Endothelial cell of umbilical vein (primary cell): ENCODE measurements around the gene MACROD2. TPM values are rescaled to one million over a fixed set of nuclear protein-coding genes. Genes with fewer than 3 reads are reported as not detected.

Experiments used
- BruUV-seq: library from RNA; stranded (reverse); fragments of 400-500 nt; replicated peaks from 2 replicates; lab custom pipeline; 2021; lab: Mats Ljungman, UMichigan
- CTCF ChIA-PET: fragments of 300-600, 350-600 bp; sonication (Branson Sonifier 250); formaldehyde crosslinking; loops from one replicate; lab custom pipeline; 2021; ENCODE audit warnings: antibody characterized with exemption, inconsistent platforms; lab: Charles Lee
- POLR2A ChIA-PET: fragments of 300-600, 350-600 bp; sonication (Branson Sonifier 250); formaldehyde crosslinking; loops from one replicate; lab custom pipeline; 2021; ENCODE audit warnings: antibody characterized with exemption, inconsistent platforms; lab: Charles Lee
- DNase-seq: peaks from one replicate; pipeline ENCODE4 v3.0.0-alpha.2; 2011; ENCODE audit warnings: low read depth, low spot score
- FAIRE-seq: peaks from 2 replicates; lab custom pipeline; 2011; peaks lifted over from hg19 to GRCh38; lab: Jason Lieb, UNC
- H2AFZ ChIP-seq: 2 replicates; pipeline ENCODE4 v1.6.0; 2012; ENCODE audit warnings: low read depth, low read length, control low read depth, inconsistent platforms
- H3K27ac ChIP-seq: 2 replicates; pipeline ENCODE4 v1.5.1; 2011; ENCODE audit warnings: low read depth, mild to moderate bottlenecking, control low read depth, low read length, moderate library complexity; ENCODE audit not compliant: insufficient read depth
- H3K27me3 ChIP-seq, 2 experiments: 2 replicates each; pipeline versions ENCODE4 v1.6.0 to v1.6.1; 2011; ENCODE audit warnings: low read length in 2 of 2, mixed read lengths in 1 of 2; ENCODE audit not compliant: control insufficient read depth in 2 of 2, insufficient read depth in 2 of 2
- H3K36me3 ChIP-seq, 2 experiments: 2 replicates in 1 of 2; 3 replicates in 1 of 2; pipeline ENCODE4 v1.5.1; 2011; ENCODE audit warnings: low read length in 2 of 2, mild to moderate bottlenecking in 1 of 2, moderate library complexity in 1 of 2; ENCODE audit not compliant: control insufficient read depth in 2 of 2, insufficient read depth in 2 of 2; ENCODE audit errors: extremely low read depth in 1 of 2
- H3K4me1 ChIP-seq: 3 replicates; pipeline ENCODE4 v1.5.1; 2011; ENCODE audit warnings: mild to moderate bottlenecking, low read length; ENCODE audit not compliant: control insufficient read depth, insufficient read depth; ENCODE audit errors: extremely low read depth
- H3K4me2 ChIP-seq: 2 replicates; pipeline ENCODE4 v1.6.1; 2011; ENCODE audit warnings: low read length, control low read depth, mixed read lengths; ENCODE audit not compliant: insufficient read depth
- H3K4me3 ChIP-seq, 3 experiments: fragments of 200-600 bp in 1 of 3; sonication (generic), shearing (Covaris generic) in 1 of 3; replicated peaks in 1 of 3; 2 replicates each; pipeline ENCODE4 v1.5.1; 2011 to 2016; ENCODE audit warnings: control low read depth in 3 of 3, low read length in 3 of 3, mild to moderate bottlenecking in 2 of 3, inconsistent platforms in 1 of 3, low read depth in 1 of 3, moderate library complexity in 1 of 3; ENCODE audit not compliant: insufficient read depth in 1 of 3
- H3K79me2 ChIP-seq: 2 replicates; pipeline ENCODE4 v1.6.0; 2012; ENCODE audit warnings: low read length, inconsistent platforms; ENCODE audit not compliant: control insufficient read depth, insufficient read depth
- H3K9ac ChIP-seq: replicated peaks from 2 replicates; pipeline ENCODE3; 2011; ENCODE audit warnings: low read length, control low read depth; ENCODE audit not compliant: insufficient read depth; ENCODE audit errors: extremely low read depth
- H3K9me1 ChIP-seq: replicated peaks from 3 replicates; pipeline ENCODE4 v1.6.0; 2011; ENCODE audit warnings: mild to moderate bottlenecking, low read length; ENCODE audit not compliant: control insufficient read depth, insufficient read depth; ENCODE audit errors: extremely low read depth
- H3K9me3 ChIP-seq: replicated peaks from 2 replicates; pipeline ENCODE4 v1.5.1; 2012; ENCODE audit warnings: low read length, inconsistent platforms; ENCODE audit not compliant: control insufficient read depth, insufficient read depth
- H4K20me1 ChIP-seq: replicated peaks from 2 replicates; pipeline ENCODE3; 2011; ENCODE audit warnings: mild to moderate bottlenecking, low read length; ENCODE audit not compliant: control insufficient read depth, insufficient read depth; ENCODE audit errors: extremely low read depth
- EZH2 ChIP-seq: IDR thresholded peaks from 2 replicates; pipeline ENCODE4 v1.6.1; 2012; ENCODE audit warnings: borderline replicate concordance, low read depth, mild to moderate bottlenecking, moderate library complexity, low read length, inconsistent platforms; ENCODE audit not compliant: severe bottlenecking
- FOS ChIP-seq: IDR thresholded peaks from 2 replicates; pipeline ENCODE4 v1.6.1; 2011; ENCODE audit warnings: mild to moderate bottlenecking, low read length, moderate library complexity, borderline replicate concordance; ENCODE audit not compliant: insufficient read depth
- GATA2 ChIP-seq: IDR thresholded peaks from 2 replicates; pipeline ENCODE4 v1.7.0; 2011; ENCODE audit warnings: low read depth, mild to moderate bottlenecking, moderate library complexity, mixed read lengths, low read length; ENCODE audit not compliant: insufficient read length, insufficient read depth
- JUN ChIP-seq: IDR thresholded peaks from 2 replicates; pipeline ENCODE4 v1.6.1; 2011; ENCODE audit warnings: borderline replicate concordance, low read depth; ENCODE audit not compliant: insufficient read length, insufficient read depth
- MYC ChIP-seq: IDR thresholded peaks from one replicate; pipeline ENCODE4 v1.6.1; 2011; ENCODE audit warnings: mild to moderate bottlenecking, low read depth, low read length
- POLR2A ChIP-seq: IDR thresholded peaks from 2 replicates; pipeline ENCODE4 v1.6.1; 2012; ENCODE audit warnings: low read depth, mild to moderate bottlenecking, control low read depth, low read length
- POLR2AphosphoS5 ChIP-seq: IDR thresholded peaks from 2 replicates; pipeline ENCODE4 v1.6.1; 2012; ENCODE audit warnings: low read depth, mild to moderate bottlenecking, control low read depth, low read length, moderate library complexity; ENCODE audit not compliant: insufficient read depth
- dilution Hi-C: fragments of 300-500 bp; cut with MboI; formaldehyde crosslinking; loops from one replicate; pipeline ENCODE4 v1.15.0; 2019; ENCODE audit warnings: low sequenced_read_pairs; ENCODE audit not compliant: extremely low pct_ligation_motif_present
- intact Hi-C: fragments of 100-400 bp; cut with micrococcal nuclease; formaldehyde crosslinking; loops from one replicate; pipeline ENCODE4 v1.10.0; 2022
- polyA plus RNA-seq, 4 experiments: library from polyadenylated mRNA; depleted of rRNA in 3 of 4; stranded (reverse) in 3 of 4; unstranded in 1 of 4; fragments of >200 nt; gene quantifications; 2 replicates each; pipeline versions ENCODE4 v1.2.1 to v1.2.3, GENCODE V29; 2011 to 2012; ENCODE audit warnings: missing spikeins in 1 of 4
- total RNA-seq: library from RNA; stranded (reverse); gene quantifications from 2 replicates; pipeline ENCODE4 v1.2.3, GENCODE V29; 2021
- TF ChIP-seq, protein P1 (sequence below), 2 donors: IDR thresholded peaks; 1 replicate in 1 of 2; 2 replicates in 1 of 2; pipeline ENCODE4 v1.5.1; 2011; ENCODE audit warnings: low read length in 2 of 2, mild to moderate bottlenecking in 2 of 2, moderate library complexity in 2 of 2, control low read depth in 1 of 2, inconsistent platforms in 1 of 2, low read depth in 1 of 2; ENCODE audit not compliant: insufficient read depth in 1 of 2; ENCODE audit errors: extremely low read depth in 1 of 2
- TF ChIP-seq, protein P2 (sequence below): IDR thresholded peaks from 2 replicates; pipeline ENCODE4 v1.6.1; 2011; ENCODE audit not compliant: insufficient read depth, insufficient read length

The MACROD2 gene
- total and polyA plus RNA-seq, 2 donors (not counting 3 experiments of a cell fraction or from before 2014, with no cell fraction given): 0.11 to 0.73 TPM

DNA sequence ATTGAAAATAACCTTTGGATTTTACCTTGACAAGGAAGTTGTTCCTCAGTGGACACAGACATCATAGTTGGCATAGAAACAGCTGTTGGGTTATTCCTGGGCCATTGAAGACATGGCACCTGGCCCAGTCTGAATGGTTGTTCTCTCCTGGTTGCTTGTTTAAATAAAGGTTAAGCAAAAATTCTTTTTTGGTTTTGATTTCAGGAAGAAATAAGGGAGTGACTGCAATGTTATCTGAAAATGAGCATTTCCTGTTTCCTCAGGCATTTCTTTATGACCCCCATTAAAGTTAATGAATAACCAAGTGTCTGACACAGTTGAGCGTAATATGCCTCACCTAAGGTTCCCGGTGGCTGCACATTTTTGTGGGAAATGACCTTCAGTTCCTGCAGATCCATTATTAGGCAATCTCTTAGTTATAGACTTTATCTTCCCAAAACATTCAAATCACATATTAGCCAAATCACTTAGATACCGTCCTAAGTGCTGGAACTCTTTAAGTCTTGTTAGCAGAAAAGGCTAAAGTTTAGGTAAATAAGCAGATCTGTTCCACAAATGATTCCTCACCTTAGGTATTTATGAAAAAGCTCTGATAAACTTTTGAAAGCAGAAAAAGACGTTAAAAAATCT is 990.8 kb downstream of the MACROD2 start:
- peak; percentile 82 for DNase-seq
- dilution Hi-C loops: no loop called here
- H2AFZ ChIP-seq: no peak overlapping the region

GRCh38 chr20:14986656-14987055 is 991.3 kb downstream of the MACROD2 start:
- POLR2A ChIA-PET: no interaction called here
- intact Hi-C loops (loop anchor here (1.0 to 5.0 kb wide), 3 partner anchors 12 to 251 kb away; no protein-coding TSS in a partner anchor), dilution Hi-C loops (no loop called here)
- H3K79me2 ChIP-seq: no peaks in the 10 kb centered on the region
- BruUV-seq: no TSS peak
- H3K4me1 ChIP-seq: peaks cover 29% of the 10 kb centered on the region
- peak overlapping the region; percentile 9 for H3K4me2 ChIP-seq
- no peak for FAIRE-seq
- TF ChIP-seq JUN (no peak), POLR2AphosphoS5 (no peak), GATA2 (no peak), POLR2A (no peak), FOS (no peak), MYC (no peak), EZH2 (no peak)
- TF ChIP-seq, protein P1, sequence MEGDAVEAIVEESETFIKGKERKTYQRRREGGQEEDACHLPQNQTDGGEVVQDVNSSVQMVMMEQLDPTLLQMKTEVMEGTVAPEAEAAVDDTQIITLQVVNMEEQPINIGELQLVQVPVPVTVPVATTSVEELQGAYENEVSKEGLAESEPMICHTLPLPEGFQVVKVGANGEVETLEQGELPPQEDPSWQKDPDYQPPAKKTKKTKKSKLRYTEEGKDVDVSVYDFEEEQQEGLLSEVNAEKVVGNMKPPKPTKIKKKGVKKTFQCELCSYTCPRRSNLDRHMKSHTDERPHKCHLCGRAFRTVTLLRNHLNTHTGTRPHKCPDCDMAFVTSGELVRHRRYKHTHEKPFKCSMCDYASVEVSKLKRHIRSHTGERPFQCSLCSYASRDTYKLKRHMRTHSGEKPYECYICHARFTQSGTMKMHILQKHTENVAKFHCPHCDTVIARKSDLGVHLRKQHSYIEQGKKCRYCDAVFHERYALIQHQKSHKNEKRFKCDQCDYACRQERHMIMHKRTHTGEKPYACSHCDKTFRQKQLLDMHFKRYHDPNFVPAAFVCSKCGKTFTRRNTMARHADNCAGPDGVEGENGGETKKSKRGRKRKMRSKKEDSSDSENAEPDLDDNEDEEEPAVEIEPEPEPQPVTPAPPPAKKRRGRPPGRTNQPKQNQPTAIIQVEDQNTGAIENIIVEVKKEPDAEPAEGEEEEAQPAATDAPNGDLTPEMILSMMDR (IDR thresholded peaks at IDR 0.05; ENCODE audit: extremely low read depth in 1 of 2, insufficient read depth in 1 of 2, low read depth in 1 of 2, low read length in 2 of 2): no peak
- TF ChIP-seq, protein P2, sequence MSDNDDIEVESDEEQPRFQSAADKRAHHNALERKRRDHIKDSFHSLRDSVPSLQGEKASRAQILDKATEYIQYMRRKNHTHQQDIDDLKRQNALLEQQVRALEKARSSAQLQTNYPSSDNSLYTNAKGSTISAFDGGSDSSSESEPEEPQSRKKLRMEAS: no peak
- no peaks in the 10 kb centered on the region for H3K27me3 ChIP-seq
- no peak overlapping the region for H3K9ac ChIP-seq
- H3K4me3 ChIP-seq: no peak overlapping the region
- no peaks in the 10 kb centered on the region for H3K9me3 ChIP-seq
- no peak overlapping the region for H2AFZ ChIP-seq
- H4K20me1 ChIP-seq: no peaks in the 10 kb centered on the region
- peak overlapping the region; percentile 79 for H3K27ac ChIP-seq
- CTCF ChIA-PET: interaction anchor here (0.8 to 3.2 kb wide), 3 partner anchors 10 to 87 kb away, joined by 3 to 15 read pairs (median 12); no protein-coding TSS in a partner anchor
- no peak for DNase-seq
- H3K36me3 ChIP-seq: no peaks in the 10 kb centered on the region
- no peaks in the 10 kb centered on the region for H3K9me1 ChIP-seq

More for the DNA sequence above, 990.8 kb downstream of the MACROD2 start:
- no TSS peak for BruUV-seq
- Histone ChIP-seq H3K4me3 (no peak overlapping the region), H3K79me2 (no peaks in the 10 kb centered on the region), H3K9me3 (no peaks in the 10 kb centered on the region), H4K20me1 (no peaks in the 10 kb centered on the region), H3K4me1 (peaks cover 29% of the 10 kb centered on the region), H3K9me1 (no peaks in the 10 kb centered on the region), H3K9ac (peak overlapping the region; percentile 37), H3K27ac (peak overlapping the region; percentile 79), H3K4me2 (peak overlapping the region; percentile 54), H3K27me3 (no peaks in the 10 kb centered on the region), H3K36me3 (no peaks in the 10 kb centered on the region)
- peak; percentile 29 for TF ChIP-seq POLR2A
- TF ChIP-seq POLR2AphosphoS5: peak; percentile 67
- peak; percentile 95 for TF ChIP-seq GATA2
- TF ChIP-seq, protein P2: no peak
- TF ChIP-seq FOS: peak; percentile 28
- FAIRE-seq: peak; percentile 78
- ChIA-PET CTCF (interaction anchor here (0.8 to 3.2 kb wide), 4 partner anchors 10 to 648 kb away, joined by 3 to 15 read pairs (median 10); partner anchors contain the start of gene FLRT3), POLR2A (no interaction called here)
- intact Hi-C loops: loop anchor here (1.0 to 5.0 kb wide), 3 partner anchors 12 to 251 kb away; no protein-coding TSS in a partner anchor
